Lower leg skin (tissue), 3 donors: ENCODE data around the gene TEF.

Experiments used
- POLR2A ChIP-seq, 2 donors: fragments of 450-650 bp; IDR thresholded peaks; one replicate each; pipeline ENCODE4 v1.6.1; 2016 to 2017; ENCODE audit warnings: antibody characterized with exemption in 2 of 2, mild to moderate bottlenecking in 1 of 2, moderate library complexity in 1 of 2
- TF ChIP-seq, protein P1 (sequence below), 3 donors: fragments of 450-650 bp; IDR thresholded peaks; one replicate each; pipeline ENCODE4 v1.5.1; 2016; ENCODE audit warnings: antibody characterized with exemption in 3 of 3, mild to moderate bottlenecking in 3 of 3, moderate library complexity in 2 of 3

DNA sequence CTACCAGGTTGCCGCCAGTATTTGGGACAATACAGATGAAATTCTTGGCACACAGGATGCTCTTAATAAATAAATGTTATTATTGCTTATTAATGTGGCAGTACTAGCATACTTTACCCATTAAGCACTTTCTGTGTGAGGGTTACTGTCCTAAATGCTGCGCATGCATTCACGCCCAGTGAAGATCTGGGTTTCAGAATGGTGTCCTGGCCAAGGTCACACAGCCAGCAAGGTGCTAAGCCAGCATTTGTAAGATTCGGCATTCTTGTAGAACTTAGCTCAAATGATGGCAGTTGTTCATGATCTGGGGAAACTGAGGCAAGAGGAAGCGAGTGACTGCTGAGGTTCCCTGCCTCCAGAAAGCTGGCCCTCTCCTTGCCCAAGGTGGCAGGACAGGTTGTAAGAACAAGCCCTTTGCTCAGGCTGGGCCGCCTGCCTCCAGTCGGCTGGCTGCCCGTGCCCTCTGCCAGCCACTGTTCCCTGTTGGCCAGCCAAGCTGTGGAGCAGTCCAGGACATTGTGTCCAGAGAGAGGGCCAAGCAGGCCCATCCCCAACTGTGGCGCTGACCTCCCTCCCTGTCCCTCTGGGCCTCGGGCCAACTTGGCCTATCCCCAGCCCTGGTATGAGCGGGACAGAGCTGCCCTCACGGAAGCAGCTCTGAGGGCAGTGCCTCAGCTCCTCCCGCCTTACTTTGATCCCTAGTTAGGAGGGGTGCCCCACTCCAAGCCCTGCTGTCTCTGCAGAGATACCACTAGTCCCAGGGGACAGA, 36.1 kb downstream of the TEF start:
- no peak for TF ChIP-seq POLR2A (IDR thresholded peaks at IDR 0.05)
- TF ChIP-seq, protein P1, sequence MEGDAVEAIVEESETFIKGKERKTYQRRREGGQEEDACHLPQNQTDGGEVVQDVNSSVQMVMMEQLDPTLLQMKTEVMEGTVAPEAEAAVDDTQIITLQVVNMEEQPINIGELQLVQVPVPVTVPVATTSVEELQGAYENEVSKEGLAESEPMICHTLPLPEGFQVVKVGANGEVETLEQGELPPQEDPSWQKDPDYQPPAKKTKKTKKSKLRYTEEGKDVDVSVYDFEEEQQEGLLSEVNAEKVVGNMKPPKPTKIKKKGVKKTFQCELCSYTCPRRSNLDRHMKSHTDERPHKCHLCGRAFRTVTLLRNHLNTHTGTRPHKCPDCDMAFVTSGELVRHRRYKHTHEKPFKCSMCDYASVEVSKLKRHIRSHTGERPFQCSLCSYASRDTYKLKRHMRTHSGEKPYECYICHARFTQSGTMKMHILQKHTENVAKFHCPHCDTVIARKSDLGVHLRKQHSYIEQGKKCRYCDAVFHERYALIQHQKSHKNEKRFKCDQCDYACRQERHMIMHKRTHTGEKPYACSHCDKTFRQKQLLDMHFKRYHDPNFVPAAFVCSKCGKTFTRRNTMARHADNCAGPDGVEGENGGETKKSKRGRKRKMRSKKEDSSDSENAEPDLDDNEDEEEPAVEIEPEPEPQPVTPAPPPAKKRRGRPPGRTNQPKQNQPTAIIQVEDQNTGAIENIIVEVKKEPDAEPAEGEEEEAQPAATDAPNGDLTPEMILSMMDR (IDR thresholded peaks at IDR 0.05), result no peak
